K562 (cell line): ENCODE data around the gene WDR70. TPM values are rescaled to one million over a fixed set of nuclear protein-coding genes. Genes with fewer than 3 reads are reported as not detected.
"Not testable (repeated sequence)": the region's sequence is repeated elsewhere in the genome, so short reads cannot be mapped to it uniquely, and the experiment has no call there.

Experiments used
- ATAC-seq: fragments of 200-7000 bp; cut with Tn5 transposase; 3 replicates; pipeline ENCODE4 v1.9.1; 2020; ENCODE audit warnings: moderate library complexity
- BruUV-seq: library from RNA; stranded (reverse); fragments of 400-500 nt; replicated peaks from 2 replicates; lab custom pipeline; 2021; lab: Mats Ljungman, UMichigan
- CTCF ChIA-PET: fragments of 300-600 bp; formaldehyde crosslinking; extraction: SDS; loops from one replicate; lab custom pipeline; 2021; ENCODE audit warnings: low intra/inter-chr PET ratio; lab: Yijun Ruan, JAX
- POLR2A ChIA-PET: fragments of 300-600, 350-650 bp; sonication (Branson Sonifier 250); formaldehyde crosslinking; extraction: SDS; loops from one replicate; lab custom pipeline; 2021; ENCODE audit warnings: antibody characterized with exemption, inconsistent platforms; lab: Yijun Ruan, JAX
- DNase-seq, 4 experiments: peaks; one replicate each; pipeline versions ENCODE4 v3.0.0 to v3.0.0-alpha.2; 2011 to 2018; ENCODE audit warnings: low spot score in 3 of 4, mixed read lengths in 3 of 4; ENCODE audit errors: extremely low read depth in 1 of 4
- FAIRE-seq: peaks from 2 replicates; lab custom pipeline; 2011; peaks lifted over from hg19 to GRCh38; lab: Jason Lieb, UNC
- H2AFZ ChIP-seq: 2 replicates; pipeline ENCODE4 v1.6.0; 2011; ENCODE audit warnings: low read depth, low read length, control low read depth, inconsistent platforms
- H3K27ac ChIP-seq: fragments of 200-600 bp; 3 replicates; pipeline ENCODE4 v1.8.0; 2011; ENCODE audit warnings: low read depth, mild to moderate bottlenecking, control low read depth, inconsistent platforms, low read length, moderate library complexity, mixed read lengths; ENCODE audit errors: extremely low read depth
- H3K27me3 ChIP-seq, 2 experiments: fragments of 300-600 bp in 1 of 2; 2 replicates in 1 of 2; 3 replicates in 1 of 2; pipeline versions ENCODE4 v1.6.0 to v1.8.0; 2011; ENCODE audit warnings: inconsistent platforms in 2 of 2, low read length in 2 of 2, mild to moderate bottlenecking in 1 of 2, mixed read lengths in 1 of 2, moderate library complexity in 1 of 2; ENCODE audit not compliant: control insufficient read depth in 2 of 2, insufficient read depth in 2 of 2
- H3K36me3 ChIP-seq: fragments of 300-600 bp; 3 replicates; pipeline ENCODE4 v1.8.0; 2011; ENCODE audit warnings: mild to moderate bottlenecking, low read length, inconsistent platforms; ENCODE audit not compliant: control insufficient read depth, insufficient read depth
- H3K4me1 ChIP-seq, 2 experiments: fragments of 200-600 bp in 1 of 2; replicated peaks in 1 of 2; 2 replicates in 1 of 2; 3 replicates in 1 of 2; pipeline versions ENCODE4 v1.5.1 to v1.8.0; 2011; ENCODE audit warnings: inconsistent platforms in 2 of 2, low read length in 2 of 2, mild to moderate bottlenecking in 1 of 2, mixed read lengths in 1 of 2, moderate library complexity in 1 of 2; ENCODE audit not compliant: control insufficient read depth in 2 of 2, insufficient read depth in 2 of 2
- H3K4me2 ChIP-seq: 2 replicates; pipeline ENCODE4 v1.6.1; 2011; ENCODE audit warnings: low read length, control low read depth, inconsistent platforms, mixed read lengths; ENCODE audit not compliant: insufficient read depth
- H3K4me3 ChIP-seq: fragments of 200-600 bp; sonication (generic), shearing (Covaris generic); 2 replicates; pipeline ENCODE4 v1.5.1; 2016; ENCODE audit warnings: control low read depth, inconsistent platforms
- H3K79me2 ChIP-seq: fragments of 200-600 bp; 3 replicates; pipeline ENCODE4 v1.8.0; 2011; ENCODE audit warnings: low read length, inconsistent platforms; ENCODE audit not compliant: control insufficient read depth, insufficient read depth
- H3K9ac ChIP-seq, 2 experiments: 2 replicates each; pipeline versions ENCODE4 v1.6.0 to v1.6.1; 2011; ENCODE audit warnings: low read depth in 2 of 2, low read length in 2 of 2, control low read depth in 1 of 2, inconsistent platforms in 1 of 2, mild to moderate bottlenecking in 1 of 2, mixed read lengths in 1 of 2; ENCODE audit not compliant: insufficient read depth in 1 of 2
- H3K9me1 ChIP-seq: one replicate; pipeline ENCODE4 v1.6.0; 2011; ENCODE audit warnings: inconsistent platforms, mild to moderate bottlenecking, low read length, moderate library complexity; ENCODE audit not compliant: control insufficient read depth, insufficient read depth
- H3K9me3 ChIP-seq: replicated peaks from 2 replicates; pipeline ENCODE4 v1.5.1; 2011; ENCODE audit warnings: low read depth, low read length, inconsistent platforms; ENCODE audit not compliant: control insufficient read depth, insufficient read depth
- H4K20me1 ChIP-seq: replicated peaks from 2 replicates; pipeline ENCODE4 v1.6.1; 2011; ENCODE audit warnings: low read length, inconsistent platforms, mixed read lengths; ENCODE audit not compliant: control insufficient read depth, insufficient read depth
- BCOR ChIP-seq: fragments of 450-650 bp; IDR thresholded peaks from 2 replicates; pipeline ENCODE4 v1.6.1; 2016
- CAMTA2 ChIP-seq: fragments of 250-450 bp; sonication (Bioruptor Pico); conservative IDR thresholded peaks from 2 replicates; pipeline ENCODE4 v1.5.1; 2022
- KDM1A ChIP-seq, 2 experiments: fragments of 450-650 bp; IDR thresholded peaks; 2 replicates each; pipeline ENCODE4 v1.6.1; 2016; ENCODE audit warnings: mild to moderate bottlenecking in 2 of 2
- PHB ChIP-seq: fragments of 250-450 bp; sonication (Bioruptor Pico); IDR thresholded peaks from 2 replicates; pipeline ENCODE4 v1.5.0; 2021
- ZNF146 ChIP-seq: IDR thresholded peaks from one replicate; pipeline ENCODE4 v1.6.1; 2018; ENCODE audit warnings: missing compliant biosample characterization; ENCODE audit not compliant: unreplicated experiment
- ZNF395 ChIP-seq: fragments of 200-800 bp; sonication (Bioruptor generic); IDR thresholded peaks from 2 replicates; pipeline ENCODE4 v1.6.1; 2017; ENCODE audit warnings: missing genetic modification characterization, missing compliant biosample characterization
- WGBS: fragments of 100-300 bp; shearing (Covaris generic); methylation state at CpG from one replicate; pipeline ENCODE4 v1.1.6; 2016; ENCODE audit warnings: low coverage, mixed read lengths; ENCODE audit not compliant: insufficient coverage; ENCODE audit errors: missing lambda C conversion rate; 5-methylcytosine and 5-hydroxymethylcytosine counted together
- in situ Hi-C: fragments of 300-500 bp; cut with MboI; formaldehyde crosslinking; loops from 4 replicates; pipeline ENCODE4 v1.15.0; 2018; ENCODE audit warnings: inconsistent platforms, mixed read lengths
- intact Hi-C: fragments of 100-400 bp; cut with micrococcal nuclease; formaldehyde crosslinking; loops from 2 replicates; pipeline ENCODE4 v1.14.2; 2022
- polyA plus RNA-seq, 8 experiments: library from polyadenylated mRNA; depleted of rRNA in 4 of 8; stranded (reverse) in 5 of 8; unstranded in 3 of 8; fragments of >200 nt; fragmentation: Nextera tagmentation in 2 of 8; fragmentation: Illumina TruSeq in 1 of 8; extraction: Ambion mirVana in 2 of 8; extraction: Trizol in 1 of 8; gene quantifications; 2 replicates each; pipeline versions ENCODE4 v1.2.1 to v1.2.3, GENCODE V29; 2011 to 2014; ENCODE audit warnings: inconsistent platforms in 1 of 8, missing spikeins in 1 of 8
- total RNA-seq, 7 experiments: library from RNA; depleted of rRNA in 6 of 7; stranded (reverse); fragments of >200 nt in 6 of 7; fragmentation: Illumina TruSeq in 2 of 7; extraction: Trizol in 2 of 7; gene quantifications; 2 replicates each; pipeline versions ENCODE4 v1.2.1 to v1.2.3, GENCODE V29; 2011 to 2021; ENCODE audit warnings: low replicate concordance in 1 of 7

WDR70 gene
- total and polyA plus RNA-seq, 9 of the 15 experiments (the other 6 are each of a cell fraction or from before 2014, with no cell fraction given), result 16.8 to 46.6 (median 38.8) TPM

- TF ChIP-seq ZNF395 (CRISPR knock-in tag) (no peak), PHB (CRISPR knock-in tag) (no peak), CAMTA2 (CRISPR knock-in tag) (no peak)
- TF ChIP-seq, all 486 proteins: peak for 3
These were observed 203.1 kb downstream of the WDR70 start (continued) for GRCh38 chr5:37582202-37582601.

- peak; percentile 76 for TF ChIP-seq ZNF146 (CRISPR knock-in tag)
- 0 out of 4 replicates have a peak, but pooled peaks have one; percentile 8 to 31 for TF ChIP-seq KDM1A (IDR thresholded peaks at IDR 0.05)
- peak; percentile 68 for TF ChIP-seq BCOR
These were observed 214.2 kb downstream of the WDR70 start for GRCh38 chr5:37593292-37593691.

More at GRCh38 chr5:37593292-37593691, 214.2 kb downstream of the WDR70 start:
- H3K27ac ChIP-seq, intact Hi-C loops, H3K36me3 ChIP-seq, H2AFZ ChIP-seq, BruUV-seq, H3K9ac ChIP-seq, H3K9me1 ChIP-seq, H3K27me3 ChIP-seq, H3K4me3 ChIP-seq, CTCF ChIA-PET, DNase-seq, H3K4me1 ChIP-seq, POLR2A ChIA-PET, in situ Hi-C loops, H3K79me2 ChIP-seq, H3K4me2 ChIP-seq, ATAC-seq, H3K9me3 ChIP-seq, H4K20me1 ChIP-seq, FAIRE-seq: not testable (repeated sequence)
- WGBS, result 57% methylated on average over 3 of the region's 3 CpGs
